IPS-18a (cell line): ENCODE results near the gene LINC00237.

Experiments
- H3K27ac ChIP-seq: one replicate; pipeline ENCODE4 v1.5.1; 2013; ENCODE audit warnings: low read length
- H3K27me3 ChIP-seq: one replicate; pipeline ENCODE4 v1.6.1; 2013; ENCODE audit warnings: mild to moderate bottlenecking, low read length; ENCODE audit not compliant: control insufficient read depth, insufficient read depth
- H3K36me3 ChIP-seq: one replicate; pipeline ENCODE4 v1.6.1; 2013; ENCODE audit warnings: low read depth, low read length; ENCODE audit not compliant: control insufficient read depth
- H3K4me1 ChIP-seq: one replicate; pipeline ENCODE4 v1.6.1; 2013; ENCODE audit warnings: low read depth, low read length; ENCODE audit not compliant: control insufficient read depth
- H3K4me3 ChIP-seq: one replicate; pipeline ENCODE4 v1.5.1; 2013; ENCODE audit warnings: low read length
- H3K9ac ChIP-seq: one replicate; pipeline ENCODE4 v1.6.1; 2013; ENCODE audit warnings: mild to moderate bottlenecking, low read length, moderate library complexity
- H3K9me3 ChIP-seq: one replicate; pipeline ENCODE4 v1.6.1; 2013; ENCODE audit warnings: low read depth, low read length; ENCODE audit not compliant: control insufficient read depth

Gene LINC00237

DNA sequence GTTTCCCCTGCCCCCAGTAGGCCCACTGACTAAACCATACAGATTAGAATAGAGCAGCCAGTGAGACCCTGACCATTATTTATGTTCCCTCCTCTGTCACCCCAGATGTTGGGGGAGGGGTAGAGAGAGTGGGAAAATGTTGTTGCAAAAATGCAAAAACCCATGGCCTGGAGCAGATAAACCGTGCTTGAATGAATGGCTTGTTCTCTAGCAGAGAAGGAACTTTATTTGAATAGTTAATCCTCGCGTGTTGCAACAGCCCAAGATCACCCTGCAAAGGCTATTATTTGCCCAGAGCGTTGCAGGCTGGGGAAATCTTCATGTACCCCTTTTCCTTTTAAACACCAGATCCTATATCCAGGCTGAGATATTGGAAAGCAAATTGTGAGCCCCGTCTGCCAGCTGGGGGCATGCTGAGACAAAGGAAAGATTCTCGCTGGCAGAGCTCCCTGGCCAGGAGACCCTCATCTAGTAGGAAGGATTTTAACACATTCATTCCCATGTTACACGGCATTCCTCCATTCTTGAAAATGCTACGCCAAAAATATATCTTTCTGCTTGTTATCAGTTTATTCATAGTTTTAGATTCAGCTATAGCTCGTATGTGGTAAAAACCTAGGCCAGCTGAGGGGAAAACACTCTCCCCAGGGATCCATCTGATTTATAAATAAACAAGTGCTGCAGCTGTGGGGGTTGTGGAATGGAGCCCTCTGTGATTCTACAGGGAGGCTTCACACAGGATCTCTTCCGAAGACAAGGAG is 53.0 kb downstream of the LINC00237 start:
- Histone ChIP-seq H3K4me3 (peak overlapping the region; percentile 14), H3K9ac (peak overlapping the region; percentile 2)

DNA sequence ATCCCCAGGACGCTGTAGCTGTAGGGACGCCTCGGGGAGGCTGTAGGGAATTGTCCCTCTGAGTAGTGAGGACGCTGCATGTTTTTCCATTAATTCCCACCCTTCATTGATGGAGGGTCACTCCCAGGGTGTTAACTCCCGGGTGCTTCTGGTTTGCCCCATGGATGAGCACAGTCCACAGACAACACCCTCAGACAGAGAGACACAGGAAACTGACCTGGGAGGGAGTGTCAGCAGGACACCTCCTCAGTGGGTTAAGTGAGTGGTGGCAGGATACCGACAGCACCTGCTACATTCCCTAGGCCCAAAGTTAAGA is 53.5 kb downstream of the LINC00237 start:
- Histone ChIP-seq H3K36me3 (no peaks in the 10 kb centered on the region), H3K27ac (no peak overlapping the region), H3K9me3 (no peaks in the 10 kb centered on the region), H3K4me1 (peaks cover 21% of the 10 kb centered on the region), H3K27me3 (no peaks in the 10 kb centered on the region), H3K4me3 (no peak overlapping the region), H3K9ac (no peak overlapping the region)

More for the DNA sequence above, 53.0 kb downstream of the LINC00237 start:
- no peaks in the 10 kb centered on the region for H3K36me3 ChIP-seq
- H3K27me3 ChIP-seq = no peaks in the 10 kb centered on the region
- H3K4me1 ChIP-seq = peaks cover 21% of the 10 kb centered on the region
- no peaks in the 10 kb centered on the region for H3K9me3 ChIP-seq
- H3K27ac ChIP-seq = no peak overlapping the region

DNA sequence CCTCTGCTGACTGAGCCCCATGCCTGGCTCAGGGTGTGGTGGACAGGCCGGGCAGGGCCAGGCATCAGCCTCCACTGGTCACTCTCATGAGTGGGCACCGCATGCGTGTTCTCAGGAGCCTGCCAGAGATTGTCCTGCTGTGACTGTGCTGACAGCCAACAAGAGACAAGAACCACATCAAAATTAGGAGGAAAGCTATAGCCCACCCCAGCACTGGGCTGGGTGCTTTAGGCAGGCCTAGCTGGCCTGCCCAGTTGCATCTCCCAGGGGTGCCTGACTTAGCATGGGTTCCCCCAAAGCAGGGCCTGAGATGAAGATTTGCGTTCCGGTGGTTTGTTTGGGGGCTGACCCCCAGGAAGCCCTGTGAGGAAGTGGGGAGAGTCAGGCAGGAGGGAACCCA is 53.9 kb downstream of the LINC00237 start:
- H3K9me3 ChIP-seq = no peaks in the 10 kb centered on the region
- H3K27ac ChIP-seq = no peak overlapping the region
- H3K27me3 ChIP-seq = no peaks in the 10 kb centered on the region
- H3K4me1 ChIP-seq = peaks cover 21% of the 10 kb centered on the region
- no peak overlapping the region for H3K9ac ChIP-seq
- H3K36me3 ChIP-seq = no peaks in the 10 kb centered on the region
- H3K4me3 ChIP-seq = no peak overlapping the region

DNA sequence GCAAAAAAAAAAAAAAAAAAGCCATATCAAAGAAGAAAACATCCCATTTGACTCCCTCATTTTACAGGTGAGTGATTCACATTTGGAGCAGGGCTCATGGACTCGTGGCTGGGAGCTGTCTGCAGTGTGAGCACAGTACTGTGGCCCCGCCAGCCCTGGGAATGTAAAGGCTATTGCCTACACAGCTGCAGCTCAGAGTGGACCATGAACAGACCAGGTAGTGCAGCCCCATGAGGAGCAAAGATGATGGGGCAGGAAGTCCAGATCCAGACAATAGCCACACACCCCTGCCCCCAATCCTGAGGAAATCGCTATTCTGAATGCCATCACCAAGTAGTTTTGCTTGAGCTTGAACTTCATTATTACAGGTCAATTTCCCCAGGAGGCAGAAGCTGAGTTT is 55.4 kb downstream of the LINC00237 start:
- H3K27ac ChIP-seq = no peak overlapping the region

DNA sequence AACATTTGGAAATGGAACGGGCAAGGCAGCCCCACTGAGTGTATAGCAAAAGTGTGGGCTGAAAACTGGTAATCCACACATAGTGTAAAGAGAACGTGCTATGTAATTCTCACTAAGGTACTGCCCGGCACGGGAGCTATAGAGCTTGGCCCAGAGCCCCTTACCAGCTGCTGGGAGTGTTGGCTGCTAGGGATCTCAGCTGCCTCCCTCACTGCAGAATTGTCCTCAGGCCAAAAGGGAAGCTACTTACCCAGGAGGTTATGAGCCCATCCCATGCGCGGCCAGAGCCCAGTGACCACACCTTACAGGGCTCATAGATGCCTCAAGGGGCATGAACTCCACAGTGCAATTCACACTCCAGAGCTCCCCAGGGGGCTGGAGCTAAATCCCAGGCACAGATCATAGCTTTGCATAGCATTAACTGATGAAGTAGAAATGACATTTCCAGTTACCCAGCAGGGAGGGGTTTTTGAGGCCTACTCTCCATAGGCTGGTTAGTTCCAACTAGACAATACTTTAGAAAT is 56.8 kb downstream of the LINC00237 start:
- no peak overlapping the region for H3K9ac ChIP-seq
- no peaks in the 10 kb centered on the region for H3K9me3 ChIP-seq
- no peak overlapping the region for H3K27ac ChIP-seq
- H3K36me3 ChIP-seq = no peaks in the 10 kb centered on the region
- peaks cover 25% of the 10 kb centered on the region for H3K4me1 ChIP-seq
- no peak overlapping the region for H3K4me3 ChIP-seq
- no peaks in the 10 kb centered on the region for H3K27me3 ChIP-seq

More for the DNA sequence above, 55.4 kb downstream of the LINC00237 start:
- H3K36me3 ChIP-seq = no peaks in the 10 kb centered on the region
- H3K4me3 ChIP-seq = no peak overlapping the region
- no peak overlapping the region for H3K9ac ChIP-seq
- peaks cover 26% of the 10 kb centered on the region for H3K4me1 ChIP-seq
- no peaks in the 10 kb centered on the region for H3K9me3 ChIP-seq
- H3K27me3 ChIP-seq = no peaks in the 10 kb centered on the region

DNA sequence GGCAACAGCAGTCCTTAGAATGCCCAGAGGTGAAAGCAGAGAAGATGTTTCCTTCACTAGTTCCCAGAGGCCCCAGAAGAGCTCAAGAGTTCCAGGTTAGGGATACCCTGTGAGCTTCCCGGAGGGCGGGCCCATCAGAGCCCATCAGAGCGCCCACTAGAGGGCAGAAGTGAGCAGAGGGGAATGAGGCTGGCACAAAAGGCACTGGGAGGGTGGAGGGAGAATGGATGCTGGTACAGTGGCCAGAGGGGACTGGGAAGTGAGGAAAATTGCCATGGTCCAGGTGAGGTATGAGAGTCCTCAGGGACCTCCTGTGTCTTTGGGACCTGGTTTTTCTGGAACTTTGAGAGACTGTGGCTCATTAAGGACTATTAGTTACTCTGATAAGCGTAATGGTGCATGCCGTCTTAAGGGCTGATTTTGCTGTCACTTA is 57.3 kb downstream of the LINC00237 start:
- Histone ChIP-seq H3K9ac (no peak overlapping the region), H3K4me1 (peaks cover 20% of the 10 kb centered on the region), H3K36me3 (no peaks in the 10 kb centered on the region), H3K27me3 (no peaks in the 10 kb centered on the region), H3K27ac (no peak overlapping the region), H3K9me3 (no peaks in the 10 kb centered on the region), H3K4me3 (no peak overlapping the region)

DNA sequence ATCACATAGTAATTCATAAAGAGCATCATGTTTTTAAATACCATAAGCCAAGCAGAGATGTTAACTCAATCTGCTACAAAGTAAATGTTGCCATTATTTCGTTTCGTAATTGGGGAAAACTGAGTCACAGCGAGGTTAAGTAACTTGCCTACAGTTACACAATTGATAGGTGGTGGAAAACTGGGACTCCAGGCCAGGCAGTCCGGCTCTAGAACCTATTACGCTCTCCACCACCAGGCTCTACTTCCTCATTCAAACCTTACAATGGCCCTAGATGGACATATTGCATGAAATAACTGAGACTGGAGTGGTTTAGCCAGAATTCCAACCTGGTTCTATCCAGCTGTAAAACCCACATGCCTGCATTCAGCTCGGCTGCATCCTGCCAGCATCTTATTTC is 58.2 kb downstream of the LINC00237 start:
- peaks cover 11% of the 10 kb centered on the region for H3K4me1 ChIP-seq
- no peaks in the 10 kb centered on the region for H3K9me3 ChIP-seq
- no peak overlapping the region for H3K9ac ChIP-seq
- H3K27ac ChIP-seq = no peak overlapping the region
- H3K27me3 ChIP-seq = no peaks in the 10 kb centered on the region
- no peaks in the 10 kb centered on the region for H3K36me3 ChIP-seq
- no peak overlapping the region for H3K4me3 ChIP-seq

DNA sequence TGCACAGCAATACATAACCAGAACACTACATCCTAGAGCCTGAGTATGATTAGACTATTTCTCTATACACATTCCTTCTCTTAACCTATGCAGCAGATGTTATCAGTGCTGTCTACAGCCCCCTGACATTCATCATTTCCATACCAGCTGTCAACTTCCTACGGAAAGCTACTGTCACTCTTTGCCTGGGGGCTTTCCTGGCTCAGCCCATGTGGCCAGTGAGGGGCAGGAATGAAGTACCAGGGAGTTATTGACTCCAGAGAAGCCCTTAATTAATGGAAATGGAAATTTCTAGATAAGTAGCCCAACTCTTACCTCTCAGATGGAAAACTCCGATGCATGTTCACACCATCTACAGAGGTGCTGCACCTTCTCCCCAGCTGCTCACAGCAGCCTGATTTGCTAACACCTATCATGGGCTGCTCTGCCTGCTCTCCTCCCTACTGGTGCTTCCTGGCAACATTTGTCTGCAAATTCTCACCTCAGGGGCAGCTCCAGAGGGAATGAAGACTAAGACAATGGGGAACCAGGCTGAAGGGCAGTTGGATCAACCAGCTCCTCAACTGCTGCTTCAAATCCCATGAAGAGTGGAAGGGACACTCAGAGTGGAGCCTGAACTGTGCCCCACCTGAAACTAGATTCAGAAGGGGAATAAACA is 59.6 kb downstream of the LINC00237 start:
- Histone ChIP-seq H3K4me3 (no peak overlapping the region), H3K27me3 (no peaks in the 10 kb centered on the region), H3K9me3 (no peaks in the 10 kb centered on the region), H3K9ac (no peak overlapping the region), H3K36me3 (no peaks in the 10 kb centered on the region), H3K27ac (no peak overlapping the region), H3K4me1 (peaks cover 5% of the 10 kb centered on the region)
